Activated naive CD8-positive, alpha-beta T cell (primary cell): ENCODE measurements around the gene SH2B2.

Source experiments
- H3K27ac Mint-ChIP-seq: one replicate; pipeline ENCODE4 v1.8.0; 2021; ENCODE audit warnings: mixed read lengths
- H3K27me3 Mint-ChIP-seq: one replicate; pipeline ENCODE4 v1.8.0; 2021; ENCODE audit warnings: mixed read lengths
- H3K36me3 Mint-ChIP-seq: one replicate; pipeline ENCODE4 v1.8.0; 2021; ENCODE audit warnings: mixed read lengths
- H3K4me1 Mint-ChIP-seq: one replicate; pipeline ENCODE4 v1.8.0; 2021; ENCODE audit warnings: low read depth, mixed read lengths
- H3K4me3 Mint-ChIP-seq: one replicate; pipeline ENCODE4 v1.8.0; 2021; ENCODE audit warnings: mild to moderate bottlenecking, mixed read lengths
- H3K9me3 Mint-ChIP-seq: one replicate; pipeline ENCODE4 v1.8.0; 2021; ENCODE audit warnings: low read depth, mixed read lengths

SH2B2 gene

GRCh38 chr7:102258073-102258748, 28.5 kb upstream of the SH2B2 start:
- H3K36me3 Mint-ChIP-seq, result no peaks in the 10 kb centered on the region
- H3K4me3 Mint-ChIP-seq, result no peak overlapping the region
- no peaks in the 10 kb centered on the region for H3K4me1 Mint-ChIP-seq
- no peaks in the 10 kb centered on the region for H3K9me3 Mint-ChIP-seq
- H3K27me3 Mint-ChIP-seq, result no peaks in the 10 kb centered on the region
- no peak overlapping the region for H3K27ac Mint-ChIP-seq

GRCh38 chr7:102258749-102259107, 27.9 kb upstream of the SH2B2 start:
- Mint-ChIP-seq H3K9me3 (no peaks in the 10 kb centered on the region), H3K36me3 (no peaks in the 10 kb centered on the region), H3K4me1 (no peaks in the 10 kb centered on the region), H3K27me3 (no peaks in the 10 kb centered on the region), H3K4me3 (no peak overlapping the region), H3K27ac (no peak overlapping the region)

DNA sequence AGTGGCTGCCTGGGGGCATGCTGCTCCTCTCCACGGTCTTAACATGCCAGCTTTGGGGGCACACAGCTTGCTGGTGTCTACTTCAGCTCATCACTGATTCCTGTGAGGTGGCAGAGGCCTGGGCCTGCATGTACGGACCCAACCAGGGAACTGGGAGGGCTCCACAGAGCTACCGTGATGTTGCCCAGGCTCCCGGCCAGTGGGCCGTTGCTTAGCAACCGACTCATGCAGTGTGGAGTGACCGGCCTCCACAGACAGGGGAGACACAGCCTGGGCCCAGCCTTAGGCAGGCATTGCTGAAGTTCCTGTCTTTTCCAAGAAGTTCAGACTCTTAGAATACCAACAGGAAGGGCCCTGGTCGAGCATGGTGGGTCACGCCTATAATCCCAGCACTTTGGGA, 25.8 kb upstream of the SH2B2 start:
- Mint-ChIP-seq H3K4me1 (no peaks in the 10 kb centered on the region), H3K9me3 (no peaks in the 10 kb centered on the region), H3K27ac (no peak overlapping the region), H3K27me3 (no peaks in the 10 kb centered on the region), H3K36me3 (no peaks in the 10 kb centered on the region), H3K4me3 (no peak overlapping the region)

DNA sequence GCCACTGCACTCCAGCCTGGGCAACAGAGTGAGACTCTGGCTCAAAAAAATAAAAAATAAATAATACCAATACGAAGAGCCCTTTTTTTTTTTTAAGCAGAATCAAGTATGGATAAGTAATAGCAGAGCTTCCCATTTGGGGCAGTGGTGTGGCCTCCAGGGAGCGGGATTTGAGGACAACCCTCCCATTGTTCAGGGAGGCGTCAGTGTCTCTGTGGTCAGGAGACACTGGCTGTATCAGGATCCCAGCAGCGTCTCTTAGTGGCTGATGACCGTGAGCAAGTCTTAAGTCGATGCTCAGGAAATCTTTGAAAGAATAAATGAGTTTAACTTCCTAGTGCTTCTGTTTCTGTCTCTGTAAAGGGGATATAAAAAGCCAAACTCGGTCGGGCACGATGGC, 25.2 kb upstream of the SH2B2 start:
- no peaks in the 10 kb centered on the region for H3K9me3 Mint-ChIP-seq
- H3K27me3 Mint-ChIP-seq, result no peaks in the 10 kb centered on the region
- H3K4me3 Mint-ChIP-seq, result no peak overlapping the region
- no peaks in the 10 kb centered on the region for H3K36me3 Mint-ChIP-seq
- no peaks in the 10 kb centered on the region for H3K4me1 Mint-ChIP-seq
- H3K27ac Mint-ChIP-seq, result no peak overlapping the region

- H3K4me1 Mint-ChIP-seq, result no peaks in the 10 kb centered on the region
- no peaks in the 10 kb centered on the region for H3K36me3 Mint-ChIP-seq
- H3K27ac Mint-ChIP-seq, result no peak overlapping the region
- no peaks in the 10 kb centered on the region for H3K27me3 Mint-ChIP-seq
- no peak overlapping the region for H3K4me3 Mint-ChIP-seq
- H3K9me3 Mint-ChIP-seq, result no peaks in the 10 kb centered on the region
Measured at GRCh38 chr7:102262546-102262945, 24.1 kb upstream of the SH2B2 start.

GRCh38 chr7:102264367-102264891, 22.2 kb upstream of the SH2B2 start:
- Mint-ChIP-seq H3K9me3 (no peaks in the 10 kb centered on the region), H3K27me3 (no peaks in the 10 kb centered on the region), H3K27ac (no peak overlapping the region), H3K4me1 (no peaks in the 10 kb centered on the region), H3K36me3 (no peaks in the 10 kb centered on the region), H3K4me3 (no peak overlapping the region)

DNA sequence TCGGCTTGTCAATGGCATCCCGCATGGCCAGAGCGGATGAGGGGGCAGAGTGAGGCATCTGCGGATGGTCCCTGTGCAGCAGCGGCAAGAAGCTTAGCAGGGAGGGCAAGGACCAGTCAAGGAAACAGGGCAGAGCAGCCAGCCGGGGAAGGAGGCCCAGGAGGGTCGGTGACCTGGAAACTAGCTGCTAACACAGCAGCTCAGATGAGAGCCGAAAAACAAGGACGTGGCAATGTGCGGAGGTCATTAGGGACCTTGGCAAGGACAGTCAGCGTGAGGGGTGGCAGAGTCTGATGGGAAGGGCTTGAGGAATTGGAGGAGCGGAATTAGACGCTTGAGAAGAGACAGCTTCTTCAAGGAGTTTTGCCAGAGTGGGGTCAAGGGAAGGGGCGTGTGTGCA, 20.1 kb upstream of the SH2B2 start:
- Mint-ChIP-seq H3K9me3 (no peaks in the 10 kb centered on the region), H3K36me3 (no peaks in the 10 kb centered on the region)

DNA sequence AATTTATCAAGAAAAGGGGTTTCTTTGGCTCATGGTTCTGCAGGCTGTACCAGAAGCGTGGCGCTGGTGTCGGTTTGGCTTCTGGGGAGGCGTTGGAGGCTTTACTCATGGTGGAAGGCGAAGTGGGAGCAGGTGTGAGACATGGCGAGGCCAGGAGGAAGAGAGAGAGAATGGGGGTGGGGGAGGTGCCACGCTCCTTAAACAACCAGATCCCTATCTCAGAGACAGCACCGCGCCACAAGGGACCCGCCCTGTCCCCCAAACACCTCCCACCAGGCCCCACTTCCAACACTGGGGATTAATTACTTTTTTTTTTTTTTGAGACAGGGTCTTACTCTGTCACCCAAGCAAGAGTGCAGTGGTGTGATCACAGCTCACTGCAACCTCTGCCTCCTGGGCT, 18.0 kb upstream of the SH2B2 start:
- no peaks in the 10 kb centered on the region for H3K9me3 Mint-ChIP-seq
- H3K27me3 Mint-ChIP-seq, result no peaks in the 10 kb centered on the region
- peaks cover 2% of the 10 kb centered on the region for H3K4me1 Mint-ChIP-seq
- H3K36me3 Mint-ChIP-seq, result no peaks in the 10 kb centered on the region
- no peak overlapping the region for H3K27ac Mint-ChIP-seq
- H3K4me3 Mint-ChIP-seq, result no peak overlapping the region

More for the DNA sequence above, 20.1 kb upstream of the SH2B2 start:
- no peaks in the 10 kb centered on the region for H3K4me1 Mint-ChIP-seq
- no peak overlapping the region for H3K4me3 Mint-ChIP-seq
- H3K27me3 Mint-ChIP-seq, result no peaks in the 10 kb centered on the region
- H3K27ac Mint-ChIP-seq, result no peak overlapping the region

DNA sequence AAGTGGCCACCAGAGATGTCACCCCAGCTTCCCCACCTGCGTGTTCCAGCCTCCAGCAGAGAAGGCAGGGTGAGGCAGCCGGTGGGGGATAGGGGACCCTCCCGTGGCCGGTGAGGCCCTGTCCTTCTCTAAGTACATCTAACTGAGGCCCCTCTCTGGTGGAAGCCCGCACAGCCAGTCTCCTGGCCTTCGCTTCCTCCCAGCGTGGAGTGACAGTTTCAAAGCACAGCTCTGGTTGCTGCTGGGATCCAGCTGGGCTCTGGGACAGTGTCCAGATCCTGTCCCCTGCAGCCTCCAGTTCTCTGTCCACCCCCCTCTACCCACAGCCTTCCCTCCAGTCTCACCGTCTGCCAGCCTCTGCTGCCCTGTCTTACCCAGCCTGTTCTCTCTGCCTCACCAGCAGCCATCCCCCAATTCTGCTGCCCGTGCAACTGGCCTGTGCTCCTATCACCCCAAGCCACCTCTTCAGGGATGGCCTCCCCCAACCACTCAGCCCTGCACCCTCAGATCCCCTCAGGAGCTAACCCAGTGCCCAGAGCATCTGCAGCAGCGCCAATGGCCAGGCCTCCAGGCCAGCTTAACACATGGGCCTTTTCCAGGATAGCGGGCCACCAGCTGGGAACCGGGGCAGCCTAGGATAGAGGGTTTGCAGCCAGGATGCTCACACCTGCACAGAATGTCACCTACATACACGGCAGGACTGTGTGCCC, 16.3 kb upstream of the SH2B2 start:
- Mint-ChIP-seq H3K4me3 (no peak overlapping the region), H3K27me3 (no peaks in the 10 kb centered on the region), H3K36me3 (no peaks in the 10 kb centered on the region), H3K4me1 (peaks cover 2% of the 10 kb centered on the region), H3K27ac (no peak overlapping the region), H3K9me3 (no peaks in the 10 kb centered on the region)

DNA sequence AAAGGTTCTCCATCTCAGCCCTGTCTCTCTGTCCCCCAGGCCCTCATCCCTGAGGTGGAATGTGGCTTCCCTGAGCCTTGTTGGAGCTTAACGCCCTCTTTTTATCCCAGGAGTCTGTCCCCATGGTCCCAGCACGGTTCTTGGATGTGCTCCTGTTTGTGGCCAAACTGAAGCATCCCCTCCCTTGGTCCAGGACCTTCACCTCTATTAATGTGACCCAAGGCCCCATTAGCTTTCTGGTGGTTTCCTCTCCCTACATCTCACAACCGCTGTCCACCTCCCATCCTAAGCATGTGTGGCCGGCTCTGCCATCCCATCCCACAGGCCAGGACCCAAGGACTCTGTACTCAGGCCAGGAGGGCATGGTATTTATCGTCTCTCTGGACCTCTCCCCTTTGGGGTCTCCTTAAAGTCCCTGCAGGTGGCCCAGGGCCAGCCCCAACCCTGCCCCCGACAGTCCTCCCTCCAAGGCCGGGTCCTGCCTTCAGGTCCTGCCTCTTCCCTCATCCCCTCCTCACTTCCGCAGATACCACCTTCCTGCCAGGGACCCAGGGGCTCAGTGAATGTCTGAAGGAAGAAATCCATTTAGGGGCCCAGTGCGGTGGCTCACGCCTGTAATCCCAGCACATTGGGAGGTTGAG, 15.4 kb upstream of the SH2B2 start:
- no peak overlapping the region for H3K27ac Mint-ChIP-seq
- H3K9me3 Mint-ChIP-seq, result no peaks in the 10 kb centered on the region
- H3K4me3 Mint-ChIP-seq, result no peak overlapping the region
- no peaks in the 10 kb centered on the region for H3K27me3 Mint-ChIP-seq
- H3K4me1 Mint-ChIP-seq, result peaks cover 2% of the 10 kb centered on the region
- no peaks in the 10 kb centered on the region for H3K36me3 Mint-ChIP-seq

DNA sequence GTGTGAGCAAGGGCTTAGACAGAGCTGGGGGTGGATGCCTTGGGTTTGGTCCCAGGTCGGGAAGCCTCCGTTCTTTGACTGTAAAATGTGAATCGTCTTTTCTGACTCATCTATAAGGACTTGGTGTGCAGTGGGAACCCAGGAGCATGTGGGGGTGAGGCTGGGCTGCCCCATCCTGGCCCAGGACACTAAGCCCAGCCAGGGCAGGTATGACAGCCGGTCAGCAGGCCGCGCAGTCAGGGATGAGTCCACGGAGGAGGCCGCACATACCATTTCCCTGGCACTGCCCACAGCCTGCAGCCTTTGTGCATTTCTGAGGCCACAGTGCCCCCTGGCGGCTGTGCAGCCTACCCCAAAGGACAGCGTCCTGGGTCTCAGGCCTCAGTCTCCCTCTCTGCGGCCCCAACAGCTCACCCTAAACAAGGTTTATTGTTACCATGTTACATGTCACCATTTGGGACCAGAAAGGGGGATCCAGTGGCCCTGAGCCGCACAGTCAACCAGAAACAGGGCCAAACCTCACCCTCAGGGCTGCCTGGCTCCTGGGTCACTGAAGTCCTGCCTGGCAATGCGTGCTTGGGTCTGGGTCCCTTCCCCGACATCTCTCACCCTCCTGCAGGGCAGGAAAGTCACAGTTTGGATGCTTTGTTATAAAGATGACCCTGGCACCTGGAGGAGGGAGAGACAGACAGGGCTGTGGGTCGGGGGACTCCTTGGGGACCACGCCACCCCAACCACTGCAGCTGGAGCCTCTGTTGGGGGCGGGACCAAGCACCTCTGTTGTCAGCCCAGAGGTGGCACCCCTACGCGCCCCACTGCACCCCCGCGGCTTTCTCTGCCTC, 14.4 kb upstream of the SH2B2 start:
- Mint-ChIP-seq H3K9me3 (no peaks in the 10 kb centered on the region), H3K27me3 (no peaks in the 10 kb centered on the region), H3K4me1 (peaks cover 2% of the 10 kb centered on the region), H3K27ac (no peak overlapping the region), H3K4me3 (no peak overlapping the region), H3K36me3 (no peaks in the 10 kb centered on the region)

- Mint-ChIP-seq H3K27me3 (no peaks in the 10 kb centered on the region), H3K9me3 (no peaks in the 10 kb centered on the region), H3K4me1 (peaks cover 2% of the 10 kb centered on the region), H3K27ac (no peak overlapping the region), H3K36me3 (no peaks in the 10 kb centered on the region), H3K4me3 (no peak overlapping the region)
Measured at GRCh38 chr7:102272917-102273748, 13.5 kb upstream of the SH2B2 start.

DNA sequence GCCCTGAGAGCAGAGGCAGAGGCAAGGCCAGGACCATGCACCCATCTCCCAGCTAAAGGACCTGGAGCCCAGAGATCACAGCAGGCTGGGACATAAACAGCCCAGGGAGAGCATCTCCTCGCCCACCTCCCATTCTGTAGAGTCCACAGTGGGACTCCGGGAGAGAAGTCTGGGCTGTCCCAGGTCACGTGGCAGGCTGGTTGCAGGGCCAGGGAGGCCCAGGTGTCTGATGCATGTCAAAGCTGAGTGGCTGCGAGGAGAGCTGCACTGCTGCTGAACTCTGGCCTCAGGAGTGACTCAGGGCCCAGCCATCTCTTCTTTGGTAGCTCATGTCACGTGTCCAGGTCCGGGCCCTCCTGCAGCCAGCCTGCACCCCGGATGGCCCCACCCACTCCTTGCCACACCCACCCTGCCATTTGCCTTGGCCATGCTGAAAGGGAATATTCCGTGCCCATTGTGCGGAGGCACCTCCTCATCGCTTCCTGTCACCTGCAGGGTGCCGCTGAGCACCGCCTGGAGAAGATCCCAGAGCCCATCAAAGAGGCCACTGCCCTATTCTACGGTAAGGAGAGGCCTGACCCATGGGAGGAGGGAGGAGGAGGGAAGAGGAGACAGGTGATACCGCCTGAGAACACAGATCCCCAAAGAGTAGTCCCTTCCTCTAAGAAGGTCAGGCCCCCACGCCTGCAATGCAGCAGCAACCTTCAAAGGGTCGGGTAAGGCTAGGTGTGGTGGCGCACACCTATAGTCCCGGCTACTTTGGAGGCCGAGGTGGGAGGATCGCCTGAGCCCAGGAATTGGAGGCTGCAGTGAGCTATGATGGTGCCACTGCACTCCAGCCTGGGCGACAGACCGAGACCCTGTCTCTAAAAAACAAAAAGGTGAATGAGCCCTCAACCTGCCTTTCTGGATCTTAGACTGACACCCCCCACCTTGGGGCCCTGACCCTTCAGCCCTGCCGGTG, 12.6 kb upstream of the SH2B2 start:
- Mint-ChIP-seq H3K27ac (no peak overlapping the region), H3K4me3 (no peak overlapping the region), H3K4me1 (peaks cover 2% of the 10 kb centered on the region), H3K9me3 (no peaks in the 10 kb centered on the region), H3K27me3 (no peaks in the 10 kb centered on the region), H3K36me3 (no peaks in the 10 kb centered on the region)
